ENCODE data around the gene SLC9A8. TPM values are rescaled to one million over a fixed set of nuclear protein-coding genes. Genes with fewer than 3 reads are reported as not detected.

The SLC9A8 gene
- total RNA-seq, 1 donor, result 7.3 TPM

GRCh38 chr20:49882171-49882970 lies 69.7 kb downstream of the SLC9A8 start:
- H3K4me3 ChIP-seq (ENCODE audit: low read depth, low read length), result no peak overlapping the region
- no peak for TF ChIP-seq CTCF (IDR thresholded peaks at IDR 0.05; ENCODE audit: insufficient read depth, low read depth, low read length)
- DNase-seq (ENCODE audit: low read depth), result no peak

- no peak overlapping the region for H3K4me3 ChIP-seq (ENCODE audit: low read depth, low read length)
- no peak for DNase-seq (ENCODE audit: low read depth)
- TF ChIP-seq CTCF (IDR thresholded peaks at IDR 0.05; ENCODE audit: insufficient read depth, low read depth, low read length), result no peak
These were observed 70.7 kb downstream of the SLC9A8 start for GRCh38 chr20:49883246-49883802.

GRCh38 chr20:49885558-49886332 lies 73.1 kb downstream of the SLC9A8 start:
- TF ChIP-seq CTCF (IDR thresholded peaks at IDR 0.05; ENCODE audit: insufficient read depth, low read depth, low read length), result no peak
- no peak overlapping the region for H3K4me3 ChIP-seq (ENCODE audit: low read depth, low read length)
- no peak for DNase-seq (ENCODE audit: low read depth)

GRCh38 chr20:49886571-49887213 lies 74.1 kb downstream of the SLC9A8 start:
- no peak for TF ChIP-seq CTCF (IDR thresholded peaks at IDR 0.05; ENCODE audit: insufficient read depth, low read depth, low read length)
- no peak overlapping the region for H3K4me3 ChIP-seq (ENCODE audit: low read depth, low read length)
- DNase-seq (ENCODE audit: low read depth), result no peak

GRCh38 chr20:49887251-49888211 lies 74.9 kb downstream of the SLC9A8 start:
- no peak overlapping the region for H3K4me3 ChIP-seq (ENCODE audit: low read depth, low read length)
- TF ChIP-seq CTCF (IDR thresholded peaks at IDR 0.05; ENCODE audit: insufficient read depth, low read depth, low read length), result no peak
- no peak for DNase-seq (ENCODE audit: low read depth)
